Neural cell (in vitro differentiated cells): ENCODE measurements around the gene UBE2E1. TPM values are rescaled to one million over a fixed set of nuclear protein-coding genes. Genes with fewer than 3 reads are reported as not detected.

Experiments
- H2AFZ ChIP-seq: fragments of 200-600, 300-800 bp; sonication (generic), shearing (Covaris generic); 2 replicates; pipeline ENCODE4 v1.6.0; 2014; ENCODE audit warnings: low read depth, mild to moderate bottlenecking, antibody characterized with exemption, low read length, moderate library complexity
- H3F3A ChIP-seq: fragments of 200-600 bp; shearing (Covaris generic); 2 replicates; pipeline ENCODE4 v1.6.1; 2016; ENCODE audit warnings: mild to moderate bottlenecking, moderate library complexity, mixed read lengths, antibody characterized with exemption, low read length; ENCODE audit not compliant: insufficient read depth, poor library complexity, severe bottlenecking
- H3K27ac ChIP-seq: fragments of 200-600, 300-800 bp; sonication (generic), shearing (Covaris generic); 2 replicates; pipeline ENCODE4 v1.5.1; 2014; ENCODE audit warnings: mild to moderate bottlenecking, low read length, moderate library complexity
- H3K27me3 ChIP-seq: fragments of 300-800, 200-600 bp; sonication (generic), shearing (Covaris generic); 2 replicates; pipeline ENCODE4 v1.6.0; 2014; ENCODE audit warnings: mild to moderate bottlenecking, low read depth, low read length, moderate library complexity; ENCODE audit not compliant: insufficient read depth
- H3K36me3 ChIP-seq: fragments of 300-800, 200-600 bp; sonication (generic), shearing (Covaris generic); 2 replicates; pipeline ENCODE4 v1.5.1; 2014; ENCODE audit warnings: mild to moderate bottlenecking, antibody characterized with exemption, low read length, moderate library complexity; ENCODE audit not compliant: insufficient read depth
- H3K4me2 ChIP-seq: fragments of 300-800, 200-600 bp; sonication (generic), shearing (Covaris generic); 2 replicates; pipeline ENCODE4 v1.6.0; 2014; ENCODE audit warnings: mild to moderate bottlenecking, low read length
- H3K4me3 ChIP-seq: fragments of 300-800, 200-600 bp; sonication (generic), shearing (Covaris generic); 2 replicates; pipeline ENCODE4 v1.5.1; 2014; ENCODE audit warnings: mild to moderate bottlenecking, low read length, moderate library complexity
- H3K79me2 ChIP-seq: fragments of 200-600 bp; shearing (Covaris generic); replicated peaks from 2 replicates; pipeline ENCODE4 v1.6.0; 2014; ENCODE audit warnings: mild to moderate bottlenecking, low read length, moderate library complexity; ENCODE audit not compliant: insufficient read depth
- H3K9ac ChIP-seq: fragments of 300-800, 200-600 bp; sonication (generic), shearing (Covaris generic); 2 replicates; pipeline ENCODE4 v1.6.1; 2016; ENCODE audit warnings: mild to moderate bottlenecking, low read length, mixed read lengths
- H3K9me2 ChIP-seq: fragments of 200-600 bp; shearing (Covaris generic); 2 replicates; pipeline ENCODE4 v1.6.1; 2016; ENCODE audit warnings: mild to moderate bottlenecking, low read length, mixed read lengths; ENCODE audit not compliant: insufficient read depth
- H3K9me3 ChIP-seq: fragments of 200-600, 300-800 bp; sonication (generic), shearing (Covaris generic); 2 replicates; pipeline ENCODE4 v1.6.1; 2016; ENCODE audit warnings: mild to moderate bottlenecking, mixed run types, low read length, moderate library complexity, mixed read lengths
- H4K20me1 ChIP-seq: fragments of 200-600 bp; shearing (Covaris generic); 2 replicates; pipeline ENCODE4 v1.6.1; 2016; ENCODE audit warnings: mild to moderate bottlenecking, mixed run types; ENCODE audit not compliant: insufficient read depth
- CTCF ChIP-seq: fragments of 450-650 bp; IDR thresholded peaks from 2 replicates; pipeline ENCODE4 v1.5.1; 2014; ENCODE audit warnings: antibody characterized with exemption, mild to moderate bottlenecking, moderate library complexity; ENCODE audit not compliant: poor library complexity, severe bottlenecking
- EP300 ChIP-seq: fragments of 450-650 bp; conservative IDR thresholded peaks from 2 replicates; pipeline ENCODE4 v1.6.1; 2014; ENCODE audit warnings: antibody characterized with exemption, mild to moderate bottlenecking, moderate library complexity; ENCODE audit not compliant: poor library complexity, severe bottlenecking
- EZH2 ChIP-seq: fragments of 200-600, 300-800 bp; shearing (Covaris generic), sonication (generic); IDR thresholded peaks from 2 replicates; pipeline ENCODE4 v1.6.1; 2014; ENCODE audit warnings: antibody characterized with exemption, low read length, borderline replicate concordance, mild to moderate bottlenecking; ENCODE audit not compliant: insufficient read depth, poor library complexity, severe bottlenecking
- MXI1 ChIP-seq: fragments of 450-650 bp; conservative IDR thresholded peaks from 2 replicates; pipeline ENCODE4 v1.6.1; 2014; ENCODE audit warnings: antibody characterized with exemption, mild to moderate bottlenecking; ENCODE audit not compliant: poor library complexity, severe bottlenecking
- POLR2AphosphoS5 ChIP-seq: IDR thresholded peaks from 2 replicates; pipeline ENCODE4 v1.6.1; 2012
- RAD21 ChIP-seq: fragments of 450-650 bp; conservative IDR thresholded peaks from 2 replicates; pipeline ENCODE4 v1.6.1; 2014; ENCODE audit warnings: antibody characterized with exemption, mild to moderate bottlenecking, moderate library complexity
- REST ChIP-seq: IDR thresholded peaks from 2 replicates; pipeline ENCODE4 v1.6.1; 2012; ENCODE audit warnings: borderline replicate concordance
- SMC3 ChIP-seq: fragments of 450-650 bp; conservative IDR thresholded peaks from 2 replicates; pipeline ENCODE4 v1.6.1; 2014; ENCODE audit warnings: antibody characterized with exemption, mild to moderate bottlenecking, moderate library complexity; ENCODE audit not compliant: poor library complexity
- TAF1 ChIP-seq: IDR thresholded peaks from 2 replicates; pipeline ENCODE4 v1.6.1; 2012; ENCODE audit warnings: low read depth
- polyA plus RNA-seq: library from polyadenylated mRNA; depleted of rRNA; stranded (reverse); fragments of >200 nt; gene quantifications from 2 replicates; pipeline ENCODE4 v1.2.3, GENCODE V29; 2014

The UBE2E1 gene
- polyA plus RNA-seq, 1 donor from 2014 or later, result 157 TPM

- Histone ChIP-seq H2AFZ (no peak overlapping the region), H3K9me2 (no peaks in the 10 kb centered on the region), H3K9ac (no peak overlapping the region), H3K4me2 (no peak overlapping the region), H3K36me3 (peaks cover 13% of the 10 kb centered on the region), H4K20me1 (no peaks in the 10 kb centered on the region), H3K79me2 (peaks cover 28% of the 10 kb centered on the region), H3K27me3 (no peaks in the 10 kb centered on the region), H3K27ac (no peak overlapping the region), H3F3A (peaks cover 5% of the 10 kb centered on the region), H3K9me3 (no peaks in the 10 kb centered on the region), H3K4me3 (peak overlapping the region; percentile 41)
- TF ChIP-seq REST (no peak), POLR2AphosphoS5 (no peak), MXI1 (no peak), EP300 (no peak), CTCF (no peak), EZH2 (no peak)
These were observed 113.9 kb downstream of the UBE2E1 start for GRCh38 chr3:23919628-23920027.

GRCh38 chr3:23920151-23920655 lies 114.4 kb downstream of the UBE2E1 start:
- H3K36me3 ChIP-seq, result peaks cover 13% of the 10 kb centered on the region
- no peak overlapping the region for H3K9ac ChIP-seq
- no peak for TF ChIP-seq POLR2AphosphoS5
- no peak for TF ChIP-seq TAF1
- no peak for TF ChIP-seq SMC3
- TF ChIP-seq RAD21, result no peak
- no peak for TF ChIP-seq REST
- no peak for TF ChIP-seq EZH2

More at GRCh38 chr3:23920151-23920655, 114.4 kb downstream of the UBE2E1 start:
- Histone ChIP-seq H3K4me2 (no peak overlapping the region), H3K27me3 (no peaks in the 10 kb centered on the region), H3K27ac (no peak overlapping the region), H3K4me3 (peak overlapping the region; percentile 41), H4K20me1 (no peaks in the 10 kb centered on the region), H3K9me2 (no peaks in the 10 kb centered on the region), H3K79me2 (peaks cover 24% of the 10 kb centered on the region), H2AFZ (no peak overlapping the region), H3F3A (peaks cover 5% of the 10 kb centered on the region), H3K9me3 (no peaks in the 10 kb centered on the region)
